LoVo (cell line): ENCODE results near the gene TTLL6.
"Not testable (repeated sequence)": the region's sequence is repeated elsewhere in the genome, so short reads cannot be mapped to it uniquely, and the experiment has no call there.

Experiments used
- DNase-seq: peaks from one replicate; pipeline ENCODE4 v3.0.0-alpha.2; 2016; ENCODE audit warnings: low spot score

TTLL6 gene

GRCh38 chr17:48816774-48817590, at the start of gene TTLL6:
Gene TTLL6 (minus strand): TSS chr17:48817229. CDS start chr17:48817072, 157 bp downstream.
- DNase-seq, result peak; percentile 85

- DNase-seq, result no peak
Measured at GRCh38 chr17:48860456-48860855, 43.4 kb upstream of the TTLL6 start.

- DNase-seq, result no peak
Measured at GRCh38 chr17:48860034-48860433, 43.0 kb upstream of the TTLL6 start.

GRCh38 chr17:48856122-48856821, 39.2 kb upstream of the TTLL6 start:
- no peak for DNase-seq

- no peak for DNase-seq
Measured at GRCh38 chr17:48854774-48855476, 37.9 kb upstream of the TTLL6 start.

- DNase-seq, result no peak
Measured at GRCh38 chr17:48850792-48851323, 33.8 kb upstream of the TTLL6 start.

- no peak for DNase-seq
Measured at GRCh38 chr17:48843187-48843900, 26.3 kb upstream of the TTLL6 start.

- no peak for DNase-seq
Measured at GRCh38 chr17:48842746-48843145, 25.7 kb upstream of the TTLL6 start.

- DNase-seq, result no peak
Measured at GRCh38 chr17:48841395-48841831, 24.4 kb upstream of the TTLL6 start.

GRCh38 chr17:48840441-48840840, 23.4 kb upstream of the TTLL6 start:
- DNase-seq, result no peak

- not testable (repeated sequence) for DNase-seq
Measured at GRCh38 chr17:48837458-48837857, 20.4 kb upstream of the TTLL6 start.

GRCh38 chr17:48835971-48836370, 18.9 kb upstream of the TTLL6 start:
- DNase-seq, result no peak

- DNase-seq, result no peak
Measured at GRCh38 chr17:48834973-48835372, 17.9 kb upstream of the TTLL6 start.

- DNase-seq, result no peak
Measured at GRCh38 chr17:48831549-48831883, 14.5 kb upstream of the TTLL6 start.

- DNase-seq, result peak; percentile 94
Measured at GRCh38 chr17:48830840-48831548, 14.0 kb upstream of the TTLL6 start, which contains the start of gene CALCOCO2. Gene CALCOCO2 (plus strand): TSS chr17:48831035. CDS start chr17:48841708, 10,673 bp downstream.

GRCh38 chr17:48825446-48826381, 8.7 kb upstream of the TTLL6 start:
- peak; percentile 28 for DNase-seq

- not testable (repeated sequence) for DNase-seq
Measured at GRCh38 chr17:48820936-48821335, 3.9 kb upstream of the TTLL6 start.

- no peak for DNase-seq
Measured at GRCh38 chr17:48819466-48819865, 2.4 kb upstream of the TTLL6 start.

- DNase-seq, result no peak
Measured at GRCh38 chr17:48818361-48818841, 1.4 kb upstream of the TTLL6 start.

GRCh38 chr17:48816438-48816773, 623 bp downstream of the TTLL6 start:
- DNase-seq, result no peak
